DND-41 (cell line): Measurements from ENCODE around the gene PRELID3B.

ENCODE experiments used
- CTCF ChIP-seq: IDR thresholded peaks from 2 replicates; pipeline ENCODE4 v1.5.1; 2012; ENCODE audit warnings: borderline replicate concordance, low read length, moderate library complexity, mild to moderate bottlenecking; ENCODE audit not compliant: poor library complexity, severe bottlenecking; ENCODE audit errors: extremely low read depth
- EZH2 ChIP-seq: IDR thresholded peaks from 3 replicates; pipeline ENCODE4 v1.6.1; 2012; ENCODE audit warnings: borderline replicate concordance, low read depth, mild to moderate bottlenecking, moderate library complexity, low read length, inconsistent platforms; ENCODE audit not compliant: severe bottlenecking

- TF ChIP-seq CTCF = no peak
- TF ChIP-seq EZH2 = no peak
Measured at GRCh38 chr20:59082981-59083380, 40.4 kb upstream of the PRELID3B start.
